Measurements from ENCODE around the gene EBLN1. TPM values are rescaled to one million over a fixed set of nuclear protein-coding genes. Genes with fewer than 3 reads are reported as not detected.

Gene EBLN1
- total RNA-seq, 4 donors from 2014 or later = not detected

DNA sequence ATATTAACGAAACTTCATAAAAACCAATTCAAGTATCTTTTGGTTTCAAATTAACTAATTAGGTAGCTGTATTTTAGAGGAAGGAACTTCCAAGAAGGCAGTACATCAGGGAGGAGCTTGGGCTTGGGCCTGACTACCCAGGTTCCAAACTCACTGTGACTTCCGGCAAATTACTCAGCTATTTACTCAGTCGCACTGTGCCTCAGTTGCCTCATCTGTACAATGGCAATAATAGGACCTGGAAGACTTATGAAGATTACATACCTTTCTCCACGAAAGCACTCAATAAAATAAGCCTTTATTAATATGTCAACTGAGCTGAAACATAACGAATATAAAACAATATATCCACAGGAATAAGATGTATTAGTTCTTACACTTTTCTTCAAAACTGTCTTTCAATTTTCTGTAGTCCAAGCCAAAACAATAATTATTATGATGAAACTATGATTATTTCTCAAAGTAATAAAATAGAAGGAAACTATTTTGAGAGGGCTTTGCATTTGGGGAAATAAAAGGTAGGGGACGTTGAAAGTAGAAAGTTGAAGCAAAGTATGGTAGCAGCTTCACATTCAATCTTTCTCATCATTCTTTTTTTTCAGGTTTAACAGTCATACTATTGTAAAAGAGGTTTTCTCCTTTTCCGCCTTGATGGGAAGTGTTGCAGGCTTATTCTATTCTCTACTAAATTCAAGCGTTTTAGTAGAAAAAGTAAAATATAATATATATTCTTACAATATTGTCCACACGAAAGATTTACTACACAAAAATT, 10.5 kb upstream of the EBLN1 start:
- peaks cover 5% of the 10 kb centered on the region for H3K27me3 ChIP-seq
- in situ Hi-C loops (cut with MboI; ENCODE audit: low pct_ligation_motif_present in 1 of 4, low pct_unique_long_range_greater_than_20kb in 1 of 4, low sequenced_read_pairs in 3 of 4) (loop anchor here in 1 of 4 donors (10.0 kb wide), 1 partner anchor 224 kb away; the partner anchor contains the start of gene DNAJC1), intact Hi-C loops (cut with DNase I; ENCODE audit: low total_unique reads) (no loop called here)
- WGBS, 2 donors (ENCODE audit: low coverage in 1 of 2) = 43 to 47% methylated on average over 7 to 9 of the region's 9 CpGs
- H3K27ac ChIP-seq = peak overlapping the region; percentile 89 to 95 (median 91)
- TF ChIP-seq POLR2AphosphoS5 (IDR thresholded peaks at IDR 0.05) (no peak), POLR2A (IDR thresholded peaks at IDR 0.05) (no peak), EP300 (IDR thresholded peaks at IDR 0.05; ENCODE audit: low read depth) (no peak)
- TF ChIP-seq, protein P1, sequence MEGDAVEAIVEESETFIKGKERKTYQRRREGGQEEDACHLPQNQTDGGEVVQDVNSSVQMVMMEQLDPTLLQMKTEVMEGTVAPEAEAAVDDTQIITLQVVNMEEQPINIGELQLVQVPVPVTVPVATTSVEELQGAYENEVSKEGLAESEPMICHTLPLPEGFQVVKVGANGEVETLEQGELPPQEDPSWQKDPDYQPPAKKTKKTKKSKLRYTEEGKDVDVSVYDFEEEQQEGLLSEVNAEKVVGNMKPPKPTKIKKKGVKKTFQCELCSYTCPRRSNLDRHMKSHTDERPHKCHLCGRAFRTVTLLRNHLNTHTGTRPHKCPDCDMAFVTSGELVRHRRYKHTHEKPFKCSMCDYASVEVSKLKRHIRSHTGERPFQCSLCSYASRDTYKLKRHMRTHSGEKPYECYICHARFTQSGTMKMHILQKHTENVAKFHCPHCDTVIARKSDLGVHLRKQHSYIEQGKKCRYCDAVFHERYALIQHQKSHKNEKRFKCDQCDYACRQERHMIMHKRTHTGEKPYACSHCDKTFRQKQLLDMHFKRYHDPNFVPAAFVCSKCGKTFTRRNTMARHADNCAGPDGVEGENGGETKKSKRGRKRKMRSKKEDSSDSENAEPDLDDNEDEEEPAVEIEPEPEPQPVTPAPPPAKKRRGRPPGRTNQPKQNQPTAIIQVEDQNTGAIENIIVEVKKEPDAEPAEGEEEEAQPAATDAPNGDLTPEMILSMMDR (IDR thresholded peaks at IDR 0.05) = no peak
- H3K36me3 ChIP-seq = no peaks in the 10 kb centered on the region
- peak overlapping the region; percentile 66 to 95 (median 80) for H3K4me3 ChIP-seq
- H3K4me1 ChIP-seq = peaks cover 0 to 16% (median 5%) of the 10 kb centered on the region in 4 donors
- H3K9me3 ChIP-seq = no peaks in the 10 kb centered on the region
- DNase-seq = no peak

DNA sequence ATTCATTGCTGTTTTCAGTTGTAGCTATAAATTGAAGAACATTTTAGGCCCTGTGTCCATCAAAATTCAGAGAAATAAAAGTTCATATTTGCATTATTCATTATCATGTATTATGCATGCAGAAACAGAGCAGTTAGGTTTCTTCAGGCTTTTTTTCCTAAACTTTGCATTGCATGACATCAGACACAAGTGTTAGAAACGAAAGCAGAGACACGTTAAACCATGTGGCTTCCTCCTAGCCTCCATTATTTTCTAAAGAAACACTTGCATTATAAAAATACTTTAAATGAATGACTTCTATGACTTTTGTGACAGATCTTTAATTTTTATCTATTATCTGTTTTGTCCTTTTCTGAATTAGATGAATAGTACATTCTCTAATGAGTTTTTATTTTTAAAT, 8.8 kb upstream of the EBLN1 start:
- TF ChIP-seq POLR2AphosphoS5 (IDR thresholded peaks at IDR 0.05) = no peak
- TF ChIP-seq, protein P1 (IDR thresholded peaks at IDR 0.05) = no peak
- no peak for TF ChIP-seq POLR2A (IDR thresholded peaks at IDR 0.05)
- TF ChIP-seq EP300 (IDR thresholded peaks at IDR 0.05; ENCODE audit: low read depth) = no peak
- Histone ChIP-seq H3K36me3 (no peaks in the 10 kb centered on the region), H3K27me3 (peaks cover 5% of the 10 kb centered on the region), H3K9me3 (no peaks in the 10 kb centered on the region), H3K27ac (no peak overlapping the region), H3K4me3 (no peak overlapping the region), H3K4me1 (peaks cover 0 to 16% (median 5%) of the 10 kb centered on the region in 4 donors)
- WGBS, 2 donors (ENCODE audit: low coverage in 1 of 2) = 80 to 91% methylated on average over 2 of the region's 2 CpGs
- no peak for DNase-seq
- in situ Hi-C loops (cut with MboI; ENCODE audit: low pct_ligation_motif_present in 1 of 4, low pct_unique_long_range_greater_than_20kb in 1 of 4, low sequenced_read_pairs in 3 of 4) = loop anchor here in 1 of 4 donors (10.0 kb wide), 1 partner anchor 222 kb away; the partner anchor contains the start of gene DNAJC1
- intact Hi-C loops (cut with DNase I; ENCODE audit: low total_unique reads) = no loop called here

DNA sequence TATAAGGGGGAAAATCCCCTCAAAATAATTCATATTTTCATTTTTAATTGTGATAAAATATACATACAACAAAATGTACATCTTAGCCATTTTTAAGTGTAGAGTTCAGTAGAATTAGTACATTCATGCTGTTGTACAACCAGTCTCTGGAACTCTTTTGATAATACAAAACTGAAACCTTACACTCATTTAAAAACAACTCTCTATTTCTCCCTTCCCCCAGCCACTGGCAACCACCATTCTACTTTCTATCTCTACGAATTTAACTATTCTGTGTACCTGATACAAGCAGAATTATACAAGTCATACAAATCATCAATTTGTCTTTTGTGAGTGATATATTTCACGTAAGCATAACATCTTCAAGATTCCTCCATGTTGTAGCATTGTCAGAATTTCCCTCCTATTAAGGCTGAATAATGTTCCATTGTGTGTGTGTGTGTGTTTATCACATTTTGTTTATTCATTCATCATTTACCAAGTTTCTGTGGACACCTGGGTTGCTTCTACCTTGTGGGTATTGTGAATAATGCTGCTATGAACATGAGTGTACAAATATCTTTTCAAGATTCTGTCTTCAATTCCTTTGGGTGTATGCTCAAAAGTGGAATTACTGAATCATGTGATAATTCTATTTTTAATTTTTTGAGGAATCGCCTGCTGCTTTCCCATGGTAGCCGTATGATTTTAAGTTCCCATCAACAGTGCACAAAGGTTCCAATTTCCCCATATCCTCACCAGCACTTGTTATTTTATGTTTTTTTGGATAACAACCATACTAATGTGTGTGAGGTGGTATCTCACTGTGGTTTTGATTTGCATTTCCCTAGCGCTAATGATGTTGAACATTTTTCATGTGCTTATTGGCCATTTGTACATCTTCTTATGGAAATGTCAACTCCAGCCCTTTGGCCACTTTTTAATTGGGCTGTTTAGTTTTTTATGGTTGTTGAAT, 4.7 kb upstream of the EBLN1 start:
- H3K4me1 ChIP-seq = no peaks in the 10 kb centered on the region
- in situ Hi-C loops (cut with MboI; ENCODE audit: low pct_ligation_motif_present in 1 of 4, low pct_unique_long_range_greater_than_20kb in 1 of 4, low sequenced_read_pairs in 3 of 4) = loop anchor here in 1 of 4 donors (10.0 kb wide), 1 partner anchor 218 kb away; the partner anchor contains the start of gene DNAJC1
- no peak for DNase-seq
- intact Hi-C loops (cut with DNase I; ENCODE audit: low total_unique reads) = no loop called here
- no peaks in the 10 kb centered on the region for H3K9me3 ChIP-seq
- 87 to 88% methylated on average over 5 of the region's 5 CpGs for WGBS, 2 donors (ENCODE audit: low coverage in 1 of 2)
- no peak overlapping the region for H3K27ac ChIP-seq
- H3K4me3 ChIP-seq = no peak overlapping the region
- H3K36me3 ChIP-seq = no peaks in the 10 kb centered on the region
- TF ChIP-seq POLR2A (IDR thresholded peaks at IDR 0.05) (no peak), EP300 (IDR thresholded peaks at IDR 0.05; ENCODE audit: low read depth) (no peak), POLR2AphosphoS5 (IDR thresholded peaks at IDR 0.05) (no peak)
- TF ChIP-seq, protein P1 (IDR thresholded peaks at IDR 0.05) = no peak
- H3K27me3 ChIP-seq = peaks cover 5% of the 10 kb centered on the region

DNA sequence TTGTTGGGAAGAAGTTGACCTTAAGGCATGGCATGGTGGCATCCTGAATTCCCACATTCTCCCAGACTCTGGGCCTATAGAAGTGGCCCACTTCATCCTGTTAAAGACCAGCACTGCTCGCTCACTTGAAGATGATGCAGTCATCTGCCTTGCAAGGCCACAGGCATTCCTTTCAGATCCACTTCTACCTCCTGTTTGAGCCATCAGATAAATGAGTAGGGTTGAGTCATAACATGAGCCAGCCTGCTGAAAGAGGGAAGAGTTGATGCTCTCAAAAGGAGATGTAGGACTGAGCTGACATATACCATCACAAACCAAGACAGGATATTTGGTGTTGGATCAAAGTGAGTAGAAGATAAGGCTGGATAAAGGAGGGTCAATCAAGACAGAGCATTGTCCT, 1.5 kb upstream of the EBLN1 start:
- no peak overlapping the region for H3K27ac ChIP-seq
- in situ Hi-C loops (cut with MboI; ENCODE audit: low pct_ligation_motif_present in 1 of 4, low pct_unique_long_range_greater_than_20kb in 1 of 4, low sequenced_read_pairs in 3 of 4) = no loop called here
- TF ChIP-seq, protein P1 (IDR thresholded peaks at IDR 0.05) = no peak
- TF ChIP-seq EP300 (IDR thresholded peaks at IDR 0.05; ENCODE audit: low read depth) = no peak
- no peak for TF ChIP-seq POLR2AphosphoS5 (IDR thresholded peaks at IDR 0.05)
- TF ChIP-seq POLR2A (IDR thresholded peaks at IDR 0.05) = no peak
- WGBS, 2 donors (ENCODE audit: low coverage in 1 of 2) = 92% methylated on average over 1 of the region's 1 CpG; no CpG with 5 or more reads in 1 of the 2 donors
- H3K9me3 ChIP-seq = no peaks in the 10 kb centered on the region
- no peaks in the 10 kb centered on the region for H3K36me3 ChIP-seq
- no peaks in the 10 kb centered on the region for H3K27me3 ChIP-seq
- no peaks in the 10 kb centered on the region for H3K4me1 ChIP-seq
- DNase-seq = no peak
- H3K4me3 ChIP-seq = no peak overlapping the region
- intact Hi-C loops (cut with DNase I; ENCODE audit: low total_unique reads) = no loop called here

Data from transverse colon (tissue), 4 donors.